Measurements from ENCODE around the gene CRTAC1.

Gene CRTAC1

DNA sequence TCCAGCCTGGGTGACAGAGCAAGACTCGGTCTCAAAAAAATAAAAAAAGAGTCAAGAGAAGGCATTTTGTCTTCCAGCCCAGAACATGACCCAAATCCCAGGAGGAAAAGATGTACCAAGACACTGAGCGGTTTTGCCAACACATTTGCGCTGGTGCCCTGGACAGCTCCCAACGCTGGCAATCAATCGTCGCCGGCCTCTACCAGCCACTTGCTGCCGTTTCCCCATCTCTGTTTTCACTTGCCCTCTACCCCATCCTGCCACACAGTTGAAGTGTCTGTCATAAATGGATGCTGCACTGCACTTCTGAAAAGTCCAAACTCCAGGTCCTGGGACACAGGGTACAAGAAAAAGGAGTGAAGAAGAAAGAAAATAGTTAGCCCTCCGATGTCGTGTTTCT, 29.7 kb upstream of the CRTAC1 start:
- TF ChIP-seq POLR2AphosphoS5 (IDR thresholded peaks at IDR 0.05; ENCODE audit: borderline replicate concordance, low read depth, low read length): no peak
- H3K27ac ChIP-seq: no peak overlapping the region
- no peak overlapping the region for H3K4me3 ChIP-seq
- no peaks in the 10 kb centered on the region for H3K36me3 ChIP-seq (ENCODE audit: insufficient read depth, low read length)
- no peak for DNase-seq (ENCODE audit: low read depth, low spot score)
- H3K9ac ChIP-seq (ENCODE audit: insufficient read length): no peak overlapping the region
- H3K9me3 ChIP-seq (ENCODE audit: low read depth, low read length): no peaks in the 10 kb centered on the region

DNA sequence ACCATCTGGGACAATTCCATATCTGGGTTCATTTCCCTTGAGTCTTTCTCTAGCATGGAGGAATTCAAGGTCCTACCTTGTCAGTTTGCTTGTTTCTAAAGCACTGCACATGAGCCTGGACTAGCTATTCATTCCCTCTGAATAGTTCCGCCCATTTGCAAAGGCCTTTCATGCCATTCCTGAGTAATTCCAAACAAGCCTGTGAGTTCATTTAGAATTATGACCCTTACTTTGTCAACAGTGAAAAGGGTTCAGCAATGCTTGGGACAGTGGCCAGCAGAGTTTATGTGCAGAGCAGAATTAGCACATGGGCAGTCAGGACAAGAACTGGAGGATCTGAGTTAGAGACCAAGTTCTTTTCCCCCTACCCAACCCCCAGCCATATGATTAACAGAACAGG, 27.9 kb upstream of the CRTAC1 start:
- no peaks in the 10 kb centered on the region for H3K9me3 ChIP-seq (ENCODE audit: low read depth, low read length)
- TF ChIP-seq POLR2AphosphoS5 (IDR thresholded peaks at IDR 0.05; ENCODE audit: borderline replicate concordance, low read depth, low read length): no peak
- TF ChIP-seq EZH2 (IDR thresholded peaks at IDR 0.05): no peak
- TF ChIP-seq FOXP2 (optimal IDR thresholded peaks at IDR 0.05; ENCODE audit: control extremely low read depth, extremely low read length, insufficient read depth): no peak
- H3K27ac ChIP-seq: no peak overlapping the region
- no peak overlapping the region for H3K9ac ChIP-seq (ENCODE audit: insufficient read length)
- H3K36me3 ChIP-seq (ENCODE audit: insufficient read depth, low read length): no peaks in the 10 kb centered on the region
- DNase-seq (ENCODE audit: low read depth, low spot score): no peak
- no peak overlapping the region for H3K4me3 ChIP-seq

DNA sequence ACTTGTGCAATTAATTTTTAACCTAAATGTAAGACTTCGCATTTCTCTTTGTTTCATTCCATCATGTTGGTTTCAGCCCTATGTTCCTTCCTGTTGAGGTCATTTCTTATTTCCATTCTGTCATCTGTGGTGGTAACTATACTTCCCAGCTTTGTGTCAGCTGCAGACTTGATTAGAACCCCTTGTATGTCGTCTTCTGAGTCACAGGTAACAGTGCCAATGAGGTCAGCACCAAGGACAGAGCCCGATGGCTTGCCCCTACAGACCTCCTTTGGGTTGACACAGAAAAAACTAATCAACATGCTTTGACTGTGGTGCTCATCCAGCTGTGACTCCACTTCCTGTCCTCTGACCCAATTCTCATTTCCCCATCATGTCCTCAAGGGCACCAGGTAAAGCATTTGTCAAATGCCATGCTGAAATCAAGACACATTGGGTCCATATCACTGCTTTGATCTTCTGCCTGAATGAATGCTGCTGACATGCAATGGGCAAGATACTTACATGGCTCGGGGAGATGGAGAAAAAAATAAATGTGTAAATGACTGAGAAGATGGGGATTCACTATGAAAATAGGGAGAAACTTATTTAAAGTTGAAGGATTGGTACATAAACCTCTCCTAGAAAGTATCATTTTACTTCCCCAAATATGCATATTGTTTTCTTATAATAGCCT, 25.6 kb upstream of the CRTAC1 start:
- Histone ChIP-seq H3K4me3 (no peak overlapping the region), H3K9ac (ENCODE audit: insufficient read length) (no peak overlapping the region), H3K36me3 (ENCODE audit: insufficient read depth, low read length) (no peaks in the 10 kb centered on the region), H3K27ac (no peak overlapping the region), H3K9me3 (ENCODE audit: low read depth, low read length) (no peaks in the 10 kb centered on the region)
- DNase-seq (ENCODE audit: low read depth, low spot score): no peak
- TF ChIP-seq POLR2AphosphoS5 (IDR thresholded peaks at IDR 0.05; ENCODE audit: borderline replicate concordance, low read depth, low read length) (no peak), FOXP2 (optimal IDR thresholded peaks at IDR 0.05; ENCODE audit: control extremely low read depth, extremely low read length, insufficient read depth) (no peak), EZH2 (IDR thresholded peaks at IDR 0.05) (no peak)

DNA sequence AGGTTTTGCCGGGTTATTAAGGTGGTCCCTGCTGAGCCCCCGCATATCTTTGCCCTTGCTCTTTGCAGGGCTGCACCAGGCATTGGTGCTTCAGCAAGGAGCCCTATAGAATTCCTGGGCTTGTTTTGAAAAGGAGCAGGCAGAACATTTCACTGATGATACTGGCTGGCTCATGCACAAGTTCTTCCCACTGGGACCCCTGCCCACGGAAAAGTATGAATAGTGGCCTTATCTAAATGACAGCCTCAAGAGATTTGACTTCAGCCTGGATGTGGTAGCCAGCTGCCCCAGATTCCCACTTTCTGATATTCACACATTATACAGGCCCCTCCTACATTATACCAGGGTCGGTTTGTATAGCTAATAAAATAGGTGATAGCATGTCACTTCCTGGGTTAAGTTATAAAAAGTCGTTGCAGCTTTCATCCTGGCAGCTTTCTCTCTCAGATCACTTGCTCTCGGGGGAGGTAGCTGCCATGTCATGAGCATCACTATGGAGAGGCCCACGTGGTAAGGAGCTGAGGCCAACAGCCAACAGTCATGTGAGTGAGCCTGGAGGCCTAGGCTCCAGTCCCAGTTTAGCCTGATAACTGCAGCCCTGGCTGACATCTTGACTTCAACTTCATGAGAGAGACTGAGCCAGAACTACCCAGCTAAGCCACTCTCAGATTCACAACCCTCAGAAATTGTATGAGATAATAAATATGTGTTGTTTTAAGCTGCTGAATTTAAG, 16.8 kb upstream of the CRTAC1 start:
- no peak overlapping the region for H3K27ac ChIP-seq
- no peaks in the 10 kb centered on the region for H3K36me3 ChIP-seq (ENCODE audit: insufficient read depth, low read length)
- TF ChIP-seq EZH2 (IDR thresholded peaks at IDR 0.05) (no peak), POLR2AphosphoS5 (IDR thresholded peaks at IDR 0.05; ENCODE audit: borderline replicate concordance, low read depth, low read length) (no peak), FOXP2 (optimal IDR thresholded peaks at IDR 0.05; ENCODE audit: control extremely low read depth, extremely low read length, insufficient read depth) (no peak)

DNA sequence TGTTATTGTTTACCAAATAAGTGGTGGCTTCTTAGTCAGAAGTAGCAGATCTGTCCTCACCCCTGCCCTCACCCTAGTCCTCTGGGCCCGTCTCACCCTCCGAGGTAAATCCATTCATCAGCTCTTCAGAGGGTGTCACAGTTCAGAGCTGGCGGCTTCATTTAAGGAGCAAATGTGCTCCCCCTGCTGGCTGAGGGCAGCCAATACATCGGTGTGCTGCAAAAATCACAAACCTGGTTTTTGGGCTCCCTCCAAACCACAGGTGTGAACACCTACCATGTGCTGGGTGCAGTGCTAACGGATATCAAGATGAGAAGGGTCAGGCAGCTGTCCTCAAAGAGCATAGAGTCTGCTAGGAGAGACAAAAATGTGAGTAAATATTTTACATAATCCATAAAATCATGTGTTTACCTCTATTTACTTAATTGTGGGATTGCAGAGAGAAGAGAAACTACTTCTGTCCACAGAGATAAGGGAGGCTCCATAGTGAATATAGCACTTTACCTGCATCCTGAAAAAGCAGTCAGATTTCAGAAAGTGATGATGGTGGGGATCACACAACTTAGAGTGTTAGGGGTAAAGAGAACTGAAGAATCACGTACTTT, 15.5 kb upstream of the CRTAC1 start:
- Histone ChIP-seq H3K36me3 (ENCODE audit: insufficient read depth, low read length) (no peaks in the 10 kb centered on the region), H3K9ac (ENCODE audit: insufficient read length) (no peak overlapping the region), H3K4me3 (no peak overlapping the region), H3K9me3 (ENCODE audit: low read depth, low read length) (no peaks in the 10 kb centered on the region), H3K27ac (no peak overlapping the region)
- no peak for TF ChIP-seq FOXP2 (optimal IDR thresholded peaks at IDR 0.05; ENCODE audit: control extremely low read depth, extremely low read length, insufficient read depth)
- TF ChIP-seq POLR2AphosphoS5 (IDR thresholded peaks at IDR 0.05; ENCODE audit: borderline replicate concordance, low read depth, low read length): no peak
- no peak for TF ChIP-seq EZH2 (IDR thresholded peaks at IDR 0.05)
- DNase-seq (ENCODE audit: low read depth, low spot score): no peak

More for the DNA sequence above, 16.8 kb upstream of the CRTAC1 start:
- DNase-seq (ENCODE audit: low read depth, low spot score): no peak
- no peak overlapping the region for H3K4me3 ChIP-seq
- H3K9ac ChIP-seq (ENCODE audit: insufficient read length): no peak overlapping the region
- H3K9me3 ChIP-seq (ENCODE audit: low read depth, low read length): no peaks in the 10 kb centered on the region

DNA sequence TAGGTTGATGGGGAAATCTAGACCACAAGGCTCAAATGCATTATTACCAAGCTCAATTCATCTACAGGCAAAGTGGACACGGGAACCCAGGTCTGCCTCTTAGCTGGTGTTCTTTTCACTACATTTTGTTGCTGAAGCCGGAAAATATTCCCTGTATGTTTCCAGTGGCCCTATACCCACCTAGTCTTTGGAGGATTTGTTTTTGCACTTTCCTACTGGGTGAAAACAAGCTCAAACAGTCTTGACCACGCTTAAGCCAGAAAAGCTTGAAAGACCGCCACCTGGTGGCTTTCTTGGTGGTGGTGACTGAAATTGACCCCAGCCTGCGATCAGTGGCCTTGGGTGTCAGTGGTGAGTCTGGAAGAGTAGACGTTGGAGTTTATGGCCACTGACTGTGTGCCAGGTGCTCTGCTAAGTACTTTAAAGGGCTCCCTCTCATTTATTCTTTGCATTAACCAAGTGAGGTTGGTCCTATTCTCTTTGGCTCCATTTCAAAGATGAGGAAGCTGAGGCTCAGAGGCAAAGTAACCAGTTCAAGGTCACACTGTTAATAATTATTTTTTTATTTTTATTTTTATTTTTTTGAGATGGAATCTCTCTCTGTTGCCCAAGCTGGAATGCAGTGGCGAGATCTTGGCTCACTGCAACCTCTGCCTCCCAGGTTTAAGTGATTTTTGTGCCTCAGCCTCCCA, 11.1 kb upstream of the CRTAC1 start:
- Histone ChIP-seq H3K4me3 (no peak overlapping the region), H3K27ac (no peak overlapping the region), H3K9ac (ENCODE audit: insufficient read length) (no peak overlapping the region), H3K36me3 (ENCODE audit: insufficient read depth, low read length) (no peaks in the 10 kb centered on the region), H3K9me3 (ENCODE audit: low read depth, low read length) (no peaks in the 10 kb centered on the region)
- TF ChIP-seq POLR2AphosphoS5 (IDR thresholded peaks at IDR 0.05; ENCODE audit: borderline replicate concordance, low read depth, low read length) (no peak), FOXP2 (optimal IDR thresholded peaks at IDR 0.05; ENCODE audit: control extremely low read depth, extremely low read length, insufficient read depth) (no peak), EZH2 (IDR thresholded peaks at IDR 0.05) (no peak)
- DNase-seq (ENCODE audit: low read depth, low spot score): no peak

DNA sequence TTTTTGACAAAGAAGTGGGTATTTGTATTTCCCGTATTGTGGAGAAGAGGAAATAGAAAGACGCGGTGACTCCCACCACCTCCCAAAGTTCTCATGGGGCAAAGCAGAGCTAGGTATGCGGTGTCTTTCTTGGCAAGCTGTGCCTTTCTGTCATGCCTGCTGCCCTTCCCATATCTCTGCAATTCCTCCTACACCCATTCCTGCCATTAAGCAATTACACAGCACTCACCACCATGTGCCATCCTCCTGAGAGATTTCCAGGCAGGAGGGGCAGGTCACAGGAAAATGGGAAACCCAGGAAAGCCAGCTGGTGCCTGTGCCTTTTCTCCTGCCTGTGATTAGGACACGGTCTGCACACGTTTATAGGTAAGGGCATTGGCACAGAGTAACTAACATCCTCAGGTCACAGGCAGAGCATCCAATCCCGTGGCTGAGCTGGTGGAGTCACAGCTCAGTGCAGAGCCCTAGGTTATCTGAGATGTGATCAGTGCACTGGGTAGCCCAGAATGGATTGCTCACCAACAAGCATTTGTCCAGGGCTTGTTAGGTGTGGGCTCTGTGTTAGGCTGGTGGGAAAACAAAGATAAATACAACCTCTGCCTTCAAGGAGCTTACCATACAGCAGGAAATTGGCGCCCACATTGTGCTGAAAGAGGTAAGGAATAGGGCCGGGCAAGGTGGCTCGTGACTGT, 9.4 kb upstream of the CRTAC1 start:
- Histone ChIP-seq H3K9ac (ENCODE audit: insufficient read length) (no peak overlapping the region), H3K9me3 (ENCODE audit: low read depth, low read length) (no peaks in the 10 kb centered on the region), H3K27ac (no peak overlapping the region), H3K36me3 (ENCODE audit: insufficient read depth, low read length) (no peaks in the 10 kb centered on the region), H3K4me3 (no peak overlapping the region)
- no peak for TF ChIP-seq FOXP2 (optimal IDR thresholded peaks at IDR 0.05; ENCODE audit: control extremely low read depth, extremely low read length, insufficient read depth)
- TF ChIP-seq POLR2AphosphoS5 (IDR thresholded peaks at IDR 0.05; ENCODE audit: borderline replicate concordance, low read depth, low read length): no peak
- TF ChIP-seq EZH2 (IDR thresholded peaks at IDR 0.05): no peak
- DNase-seq (ENCODE audit: low read depth, low spot score): no peak

DNA sequence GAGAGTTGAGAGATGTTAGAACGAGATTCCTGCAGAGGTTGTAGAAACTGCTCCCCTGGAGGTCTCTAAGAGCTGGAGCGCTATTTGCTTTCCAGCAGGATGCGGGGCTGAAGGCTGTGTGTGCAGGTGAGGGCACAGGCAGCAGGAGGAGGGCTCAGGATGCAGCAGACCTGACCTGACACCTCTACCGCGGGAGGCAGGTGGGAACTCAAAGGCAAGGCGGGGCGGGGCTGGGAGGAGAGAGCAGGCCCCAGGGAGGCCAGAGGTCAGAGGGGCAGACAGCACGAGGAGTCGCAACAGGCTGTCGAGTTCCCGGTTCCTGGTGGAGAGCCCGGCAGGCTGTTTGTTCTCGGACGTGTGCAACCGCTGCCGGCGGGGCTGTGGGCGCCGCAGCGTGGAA, 7.9 kb upstream of the CRTAC1 start:
- no peaks in the 10 kb centered on the region for H3K9me3 ChIP-seq (ENCODE audit: low read depth, low read length)
- H3K9ac ChIP-seq (ENCODE audit: insufficient read length): no peak overlapping the region
- H3K27ac ChIP-seq: no peak overlapping the region
- H3K4me3 ChIP-seq: no peak overlapping the region
- no peaks in the 10 kb centered on the region for H3K36me3 ChIP-seq (ENCODE audit: insufficient read depth, low read length)
- TF ChIP-seq FOXP2 (optimal IDR thresholded peaks at IDR 0.05; ENCODE audit: control extremely low read depth, extremely low read length, insufficient read depth) (no peak), EZH2 (IDR thresholded peaks at IDR 0.05) (no peak), POLR2AphosphoS5 (IDR thresholded peaks at IDR 0.05; ENCODE audit: borderline replicate concordance, low read depth, low read length) (no peak)
- DNase-seq (ENCODE audit: low read depth, low spot score): no peak

Data from SK-N-MC (cell line).